Activated CD8-positive, alpha-beta memory T cell treated with anti-CD3 and anti-CD28 coated beads, Interleukin-2, amount 50 U/mL, for 4 hours (primary cell): ENCODE results near the gene SUMO4.

Source experiments
- DNase-seq: peaks from one replicate; pipeline ENCODE4 v3.0.0-alpha.2; 2020

The SUMO4 gene

GRCh38 chr6:149400050-149400449 is at the start of gene SUMO4:
SUMO4 (plus strand) TSS chr6:149400262; CDS start chr6:149400392, 130 bp downstream.
- no peak for DNase-seq

- no peak for DNase-seq
Measured at GRCh38 chr6:149354009-149354408, 46.1 kb upstream of the SUMO4 start.

- no peak for DNase-seq
Measured at GRCh38 chr6:149356081-149356750, 43.8 kb upstream of the SUMO4 start.

- no peak for DNase-seq
Measured at GRCh38 chr6:149357726-149358538, 42.1 kb upstream of the SUMO4 start.

- DNase-seq, result no peak
Measured at GRCh38 chr6:149359440-149359839, 40.6 kb upstream of the SUMO4 start.

GRCh38 chr6:149360536-149360935 is 39.5 kb upstream of the SUMO4 start:
- no peak for DNase-seq

- DNase-seq, result no peak
Measured at GRCh38 chr6:149362289-149362688, 37.8 kb upstream of the SUMO4 start.

GRCh38 chr6:149363154-149363553 is 36.9 kb upstream of the SUMO4 start:
- DNase-seq, result no peak

GRCh38 chr6:149364557-149364956 is 35.5 kb upstream of the SUMO4 start:
- DNase-seq, result no peak

GRCh38 chr6:149365197-149365596 is 34.9 kb upstream of the SUMO4 start:
- DNase-seq, result no peak

- DNase-seq, result no peak
Measured at GRCh38 chr6:149366267-149366921, 33.7 kb upstream of the SUMO4 start.

GRCh38 chr6:149368065-149368464 is 32.0 kb upstream of the SUMO4 start:
- DNase-seq, result no peak

GRCh38 chr6:149371154-149371553 is 28.9 kb upstream of the SUMO4 start:
- no peak for DNase-seq

- no peak for DNase-seq
Measured at GRCh38 chr6:149372062-149372461, 28.0 kb upstream of the SUMO4 start.

GRCh38 chr6:149373511-149373910 is 26.6 kb upstream of the SUMO4 start:
- DNase-seq, result no peak

- DNase-seq, result no peak
Measured at GRCh38 chr6:149379977-149380376, 20.1 kb upstream of the SUMO4 start.

- no peak for DNase-seq
Measured at GRCh38 chr6:149380523-149380922, 19.5 kb upstream of the SUMO4 start.

- DNase-seq, result no peak
Measured at GRCh38 chr6:149383371-149383770, 16.7 kb upstream of the SUMO4 start.

GRCh38 chr6:149384464-149384863 is 15.6 kb upstream of the SUMO4 start:
- DNase-seq, result no peak

GRCh38 chr6:149385998-149386646 is 13.9 kb upstream of the SUMO4 start:
- no peak for DNase-seq

- no peak for DNase-seq
Measured at GRCh38 chr6:149387779-149388512, 12.1 kb upstream of the SUMO4 start.

- no peak for DNase-seq
Measured at GRCh38 chr6:149389509-149390297, 10.4 kb upstream of the SUMO4 start.
